DOHH2 (cell line): ENCODE results near the gene CDK5RAP2.

Source experiments
- H3F3A ChIP-seq: fragments of 200-600 bp; sonication (generic), shearing (Covaris generic); 2 replicates; pipeline ENCODE4 v1.6.0; 2016; ENCODE audit warnings: antibody characterized with exemption, mild to moderate bottlenecking; ENCODE audit not compliant: control insufficient read depth, insufficient read depth
- H3K27ac ChIP-seq: fragments of 200-600 bp; sonication (generic); 2 replicates; pipeline ENCODE4 v1.5.1; 2014; ENCODE audit warnings: low read depth, mild to moderate bottlenecking, low read length, moderate library complexity
- H3K27me3 ChIP-seq: fragments of 200-600 bp; sonication (generic); 2 replicates; pipeline ENCODE4 v1.6.1; 2014; ENCODE audit warnings: mild to moderate bottlenecking, low read length, mixed read lengths; ENCODE audit not compliant: control insufficient read depth
- H3K36me3 ChIP-seq: fragments of 200-600 bp; sonication (generic); 2 replicates; pipeline ENCODE4 v1.6.1; 2014; ENCODE audit warnings: mild to moderate bottlenecking, low read length, moderate library complexity, mixed read lengths; ENCODE audit not compliant: control insufficient read depth
- H3K4me1 ChIP-seq: fragments of 200-600 bp; sonication (generic); 2 replicates; pipeline ENCODE4 v1.6.1; 2014; ENCODE audit warnings: mild to moderate bottlenecking, low read length, mixed read lengths; ENCODE audit not compliant: control insufficient read depth
- H3K4me2 ChIP-seq: fragments of 200-600 bp; sonication (generic); 2 replicates; pipeline ENCODE4 v1.6.0; 2014; ENCODE audit warnings: mild to moderate bottlenecking, low read length, moderate library complexity
- H3K4me3 ChIP-seq: fragments of 200-600 bp; sonication (generic); 2 replicates; pipeline ENCODE4 v1.5.1; 2014; ENCODE audit warnings: mild to moderate bottlenecking, low read length, mixed read lengths
- H3K79me2 ChIP-seq: fragments of 200-600 bp; sonication (generic); 2 replicates; pipeline ENCODE4 v1.6.1; 2014; ENCODE audit warnings: mild to moderate bottlenecking, low read length, mixed read lengths; ENCODE audit not compliant: control insufficient read depth
- H3K9me2 ChIP-seq: fragments of 200-600 bp; sonication (generic); replicated peaks from 2 replicates; pipeline ENCODE4 v1.6.1; 2014; ENCODE audit warnings: mild to moderate bottlenecking, low read length, mixed read lengths; ENCODE audit not compliant: control insufficient read depth
- H3K9me3 ChIP-seq: fragments of 200-600 bp; sonication (generic); 2 replicates; pipeline ENCODE4 v1.6.1; 2014; ENCODE audit warnings: antibody characterized with exemption, low read length, mixed read lengths; ENCODE audit not compliant: control insufficient read depth, insufficient read depth
- H4K20me1 ChIP-seq: fragments of 200-600 bp; sonication (generic); 2 replicates; pipeline ENCODE4 v1.6.0; 2014; ENCODE audit warnings: low read depth, mild to moderate bottlenecking, antibody characterized with exemption, low read length, moderate library complexity; ENCODE audit not compliant: control insufficient read depth, insufficient read depth
- EZH2phosphoT487 ChIP-seq: fragments of 200-600 bp; sonication (generic); IDR thresholded peaks from 2 replicates; pipeline ENCODE4 v1.6.1; 2017; ENCODE audit warnings: borderline replicate concordance, mild to moderate bottlenecking, antibody characterized with exemption, low read length, moderate library complexity, mixed read lengths
- TF ChIP-seq, protein P1 (sequence below): fragments of 200-600 bp; sonication (generic); IDR thresholded peaks from one replicate; pipeline ENCODE4 v1.5.1; 2014; ENCODE audit warnings: antibody characterized with exemption, mild to moderate bottlenecking, low read depth, low read length; ENCODE audit not compliant: poor library complexity, severe bottlenecking

The CDK5RAP2 gene

DNA sequence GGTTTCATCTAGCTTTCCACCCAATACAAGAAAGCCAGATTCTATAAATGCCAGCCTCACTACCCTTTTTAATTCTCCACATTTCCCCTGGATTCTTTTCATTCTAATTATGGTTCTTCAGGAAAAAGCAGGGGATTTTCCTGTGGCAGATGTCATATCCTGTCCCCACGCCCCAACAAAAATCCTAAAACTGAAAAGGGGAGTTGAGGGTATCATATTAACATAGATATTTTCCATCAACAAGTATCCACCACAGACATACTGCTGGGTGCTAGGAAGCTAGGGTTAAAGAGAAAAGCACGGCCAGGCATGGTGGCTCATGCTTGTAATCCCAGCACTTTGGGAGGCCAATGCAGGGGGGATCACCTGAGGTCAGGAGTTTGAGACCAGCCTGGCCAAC is 38.0 kb downstream of the CDK5RAP2 start:
- H4K20me1 ChIP-seq, result no peaks in the 10 kb centered on the region
- no peak overlapping the region for H3K27ac ChIP-seq
- H3K9me3 ChIP-seq, result no peaks in the 10 kb centered on the region
- no peaks in the 10 kb centered on the region for H3K27me3 ChIP-seq
- no peak overlapping the region for H3K4me2 ChIP-seq
- TF ChIP-seq EZH2phosphoT487, result no peak
- TF ChIP-seq, protein P1, sequence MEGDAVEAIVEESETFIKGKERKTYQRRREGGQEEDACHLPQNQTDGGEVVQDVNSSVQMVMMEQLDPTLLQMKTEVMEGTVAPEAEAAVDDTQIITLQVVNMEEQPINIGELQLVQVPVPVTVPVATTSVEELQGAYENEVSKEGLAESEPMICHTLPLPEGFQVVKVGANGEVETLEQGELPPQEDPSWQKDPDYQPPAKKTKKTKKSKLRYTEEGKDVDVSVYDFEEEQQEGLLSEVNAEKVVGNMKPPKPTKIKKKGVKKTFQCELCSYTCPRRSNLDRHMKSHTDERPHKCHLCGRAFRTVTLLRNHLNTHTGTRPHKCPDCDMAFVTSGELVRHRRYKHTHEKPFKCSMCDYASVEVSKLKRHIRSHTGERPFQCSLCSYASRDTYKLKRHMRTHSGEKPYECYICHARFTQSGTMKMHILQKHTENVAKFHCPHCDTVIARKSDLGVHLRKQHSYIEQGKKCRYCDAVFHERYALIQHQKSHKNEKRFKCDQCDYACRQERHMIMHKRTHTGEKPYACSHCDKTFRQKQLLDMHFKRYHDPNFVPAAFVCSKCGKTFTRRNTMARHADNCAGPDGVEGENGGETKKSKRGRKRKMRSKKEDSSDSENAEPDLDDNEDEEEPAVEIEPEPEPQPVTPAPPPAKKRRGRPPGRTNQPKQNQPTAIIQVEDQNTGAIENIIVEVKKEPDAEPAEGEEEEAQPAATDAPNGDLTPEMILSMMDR, result no peak
- H3K4me1 ChIP-seq, result no peaks in the 10 kb centered on the region
- no peak overlapping the region for H3K4me3 ChIP-seq
- H3K9me2 ChIP-seq, result no peaks in the 10 kb centered on the region
- peaks cover 78% of the 10 kb centered on the region for H3K36me3 ChIP-seq
- no peaks in the 10 kb centered on the region; the same call in 1 of the 2 replicates for H3F3A ChIP-seq
- no peaks in the 10 kb centered on the region for H3K79me2 ChIP-seq

DNA sequence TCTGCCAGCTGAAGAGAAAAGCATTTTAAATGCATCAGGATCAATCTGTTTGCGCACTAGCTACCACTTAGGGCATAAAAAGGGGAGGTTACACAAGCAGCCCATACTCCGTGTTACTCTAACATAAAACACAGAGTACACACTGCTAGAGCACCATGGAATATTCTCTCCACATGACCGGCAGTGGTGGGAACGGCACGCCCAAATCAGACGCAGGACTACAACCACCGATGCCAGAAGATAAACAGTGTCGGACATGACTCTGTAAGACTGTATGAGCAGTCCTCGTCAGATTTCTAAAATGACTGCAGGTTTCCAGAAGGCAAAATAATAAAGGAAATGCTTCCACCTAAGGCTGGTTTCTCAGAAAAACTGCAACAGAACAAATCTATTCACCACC is 40.0 kb downstream of the CDK5RAP2 start:
- H3K27me3 ChIP-seq, result no peaks in the 10 kb centered on the region
- H3K27ac ChIP-seq, result no peak overlapping the region
- H3K9me2 ChIP-seq, result no peaks in the 10 kb centered on the region
- no peaks in the 10 kb centered on the region; the same call in 1 of the 2 replicates for H3F3A ChIP-seq
- TF ChIP-seq, protein P1, result no peak
- TF ChIP-seq EZH2phosphoT487, result no peak
- no peaks in the 10 kb centered on the region for H3K79me2 ChIP-seq
- H3K4me1 ChIP-seq, result no peaks in the 10 kb centered on the region
- H4K20me1 ChIP-seq, result no peaks in the 10 kb centered on the region
- peaks cover 78% of the 10 kb centered on the region for H3K36me3 ChIP-seq
- no peak overlapping the region for H3K4me2 ChIP-seq
- no peaks in the 10 kb centered on the region for H3K9me3 ChIP-seq
- H3K4me3 ChIP-seq, result no peak overlapping the region

- no peak overlapping the region for H3K4me3 ChIP-seq
- H3K27me3 ChIP-seq, result no peaks in the 10 kb centered on the region
- H4K20me1 ChIP-seq, result no peaks in the 10 kb centered on the region
- no peaks in the 10 kb centered on the region for H3K9me2 ChIP-seq
- peaks cover 76% of the 10 kb centered on the region for H3K36me3 ChIP-seq
- no peaks in the 10 kb centered on the region; the same call in 1 of the 2 replicates for H3F3A ChIP-seq
- H3K9me3 ChIP-seq, result no peaks in the 10 kb centered on the region
- no peak overlapping the region for H3K4me2 ChIP-seq
- H3K4me1 ChIP-seq, result no peaks in the 10 kb centered on the region
- no peak overlapping the region for H3K27ac ChIP-seq
- no peaks in the 10 kb centered on the region for H3K79me2 ChIP-seq
- TF ChIP-seq EZH2phosphoT487, result no peak
- TF ChIP-seq, protein P1, result no peak
Observed at GRCh38 chr9:120538339-120538738, 41.6 kb downstream of the CDK5RAP2 start.
